Activated CD8-positive, alpha-beta memory T cell treated with anti-CD3 and anti-CD28 coated beads, Interleukin-2, amount 50 U/mL, for 4 hours (primary cell): ENCODE results near the gene FMN1.

ENCODE experiments used
- DNase-seq: peaks from one replicate; pipeline ENCODE4 v3.0.0-alpha.2; 2020

Gene FMN1

DNA sequence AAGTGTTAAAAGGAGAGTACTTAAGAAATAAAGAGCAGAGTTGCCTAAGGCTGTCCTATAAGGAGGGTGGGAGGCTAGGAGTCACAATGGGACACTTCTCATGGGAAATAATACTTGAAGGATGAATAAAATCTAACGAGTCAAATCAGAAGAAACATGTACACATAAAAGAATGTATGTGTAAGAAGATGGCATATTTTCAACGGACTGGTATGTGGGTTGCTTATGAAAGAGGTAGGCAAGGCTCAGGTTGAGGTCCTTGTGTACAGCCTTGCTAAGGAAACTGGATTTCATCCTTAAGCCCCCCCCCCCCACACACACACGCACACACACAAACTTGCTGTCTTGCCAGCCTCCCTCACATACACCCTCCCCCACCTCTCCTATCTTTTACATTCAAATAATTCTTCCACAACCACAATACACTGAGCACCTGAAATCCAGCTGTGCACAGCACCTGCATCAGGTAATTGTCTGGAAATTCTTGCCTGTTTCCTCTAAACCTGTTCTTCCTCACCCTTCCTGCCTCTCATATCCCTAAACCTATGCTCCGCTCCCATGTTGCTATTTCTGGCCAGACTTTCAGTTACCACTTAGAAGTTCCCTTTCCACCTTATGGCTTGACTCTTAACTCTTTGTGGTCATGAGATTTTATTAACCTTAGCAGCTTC, 79.2 kb downstream of the FMN1 start:
- no peak for DNase-seq

DNA sequence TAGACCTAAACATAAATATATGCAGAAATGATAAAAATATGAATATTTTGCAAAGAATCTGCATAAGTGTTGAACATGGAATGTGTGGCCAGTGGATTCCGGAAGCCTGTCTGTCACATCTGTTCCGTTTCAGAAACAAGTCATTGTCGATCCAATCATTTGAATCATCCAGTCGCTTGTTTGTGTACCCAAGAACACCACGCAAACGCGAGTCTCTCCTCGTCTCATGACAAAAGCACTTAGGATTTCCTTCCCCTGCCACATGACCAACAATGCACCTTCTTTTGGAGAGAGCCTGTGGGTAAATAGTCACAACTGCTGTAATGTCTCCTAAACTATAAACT, 80.2 kb downstream of the FMN1 start:
- no peak for DNase-seq

DNA sequence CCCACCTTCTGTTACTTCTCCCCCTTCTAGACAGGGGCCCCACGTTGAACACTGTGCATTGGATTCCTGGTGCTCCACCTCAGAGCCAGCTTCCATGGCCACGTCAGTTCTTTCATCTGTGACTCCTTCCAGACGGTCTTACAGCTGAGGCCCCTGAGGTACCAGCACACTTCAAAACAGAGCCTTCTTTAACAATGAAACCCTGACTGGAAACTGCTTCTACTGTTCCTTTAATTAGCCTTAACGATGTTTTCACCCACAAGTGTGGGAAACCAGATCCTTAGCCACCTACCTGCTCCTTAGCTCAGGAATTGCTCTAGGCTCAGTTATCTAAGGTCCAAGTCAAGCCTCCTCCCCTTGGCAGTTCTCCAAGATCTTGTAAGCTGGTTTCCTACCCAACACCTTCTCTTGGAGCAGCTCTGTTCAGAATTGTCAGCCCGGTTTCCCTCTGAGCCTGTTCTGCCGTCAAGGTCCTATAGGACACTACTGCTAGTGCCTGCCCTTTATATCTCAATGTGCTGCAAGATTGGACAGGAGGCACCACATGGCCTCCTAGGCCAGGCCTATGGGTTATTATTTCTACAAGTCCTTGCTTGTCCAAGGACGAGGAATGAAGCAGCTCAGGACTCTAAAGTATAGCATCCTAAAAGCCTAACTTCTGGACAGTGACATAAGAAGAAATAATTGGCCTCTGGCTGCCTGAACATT, 80.7 kb downstream of the FMN1 start:
- DNase-seq: no peak

DNA sequence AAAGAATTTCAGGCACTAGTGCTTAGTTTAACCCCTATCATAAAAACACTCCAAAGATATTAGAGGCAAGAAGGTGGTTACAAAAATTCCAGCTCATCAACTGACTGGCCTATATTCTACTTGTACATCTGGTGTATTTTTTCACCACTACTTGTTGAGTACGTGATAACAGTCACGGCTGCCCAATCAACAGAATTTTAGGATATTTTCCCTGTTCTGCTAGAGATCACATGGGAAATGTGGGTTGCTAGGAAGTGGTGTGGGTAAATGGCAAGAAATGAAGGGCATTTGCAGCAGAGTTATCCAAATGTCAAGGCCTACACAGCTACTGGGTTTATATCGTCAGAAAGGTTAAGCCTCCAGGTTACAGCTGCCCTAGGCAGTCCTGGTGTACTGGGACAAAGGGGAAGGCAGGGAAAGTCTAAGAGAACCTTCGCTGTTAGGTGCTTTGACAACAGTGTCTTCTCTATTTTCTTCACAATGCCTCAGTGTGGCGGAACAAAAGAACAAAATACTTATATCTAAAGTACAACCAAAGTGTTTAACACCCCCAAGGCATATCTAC, 81.9 kb downstream of the FMN1 start:
- no peak for DNase-seq

DNA sequence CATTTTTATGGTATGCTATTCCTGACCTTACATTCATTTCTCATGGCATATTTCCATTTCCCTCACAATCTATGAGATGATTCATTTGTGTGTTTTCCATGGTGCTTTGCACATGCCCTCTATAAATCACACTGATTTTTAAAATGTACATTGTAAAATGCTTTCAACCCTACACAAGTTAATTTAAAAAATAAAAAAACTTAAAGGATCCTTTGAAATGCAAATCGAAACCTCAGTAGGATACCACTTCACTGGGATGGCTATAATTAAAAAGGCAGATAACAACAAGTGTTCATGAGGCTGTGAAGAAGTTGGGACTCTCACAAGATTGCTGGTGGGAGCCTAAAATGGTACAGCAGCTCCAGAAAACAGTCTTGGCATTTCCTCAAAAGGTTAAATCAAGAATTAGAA, 83.5 kb downstream of the FMN1 start:
- no peak for DNase-seq

DNA sequence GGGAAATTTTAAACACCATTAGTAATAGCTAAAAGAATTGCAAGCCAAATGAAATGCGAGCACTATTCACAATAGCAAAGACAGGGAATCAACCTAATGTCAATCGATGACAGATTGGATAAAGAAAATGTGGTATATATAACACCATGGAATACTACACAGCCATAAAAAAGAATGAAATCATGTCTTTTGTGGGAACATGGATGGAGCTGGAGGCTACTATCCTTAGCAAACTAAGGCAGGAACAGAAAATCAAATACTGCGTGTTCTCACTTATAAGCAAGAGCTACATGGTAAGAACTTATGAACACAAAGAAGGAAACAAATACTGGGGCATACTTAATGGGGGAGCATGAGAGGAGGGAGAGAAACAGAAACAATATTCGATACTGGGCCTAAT, 85.2 kb downstream of the FMN1 start:
- no peak for DNase-seq

DNA sequence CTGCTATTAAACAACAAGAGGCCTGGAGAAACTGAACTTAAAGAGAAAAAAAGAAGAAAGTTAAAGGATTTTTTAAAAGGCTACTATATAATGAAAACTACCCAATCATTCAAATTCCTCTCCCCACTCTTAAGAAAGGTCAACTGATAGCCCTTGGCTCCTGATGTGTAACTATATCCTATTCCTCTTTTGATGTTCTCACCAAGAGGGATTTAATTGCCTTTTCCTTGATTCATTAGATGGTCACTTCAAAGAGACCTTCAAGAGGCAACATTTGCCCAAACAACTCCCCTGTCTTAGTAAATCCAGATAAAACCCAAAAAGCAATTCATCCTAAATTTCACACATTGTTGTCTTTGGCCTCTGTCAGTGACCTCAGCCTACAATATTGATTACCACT, 86.0 kb downstream of the FMN1 start:
- no peak for DNase-seq

DNA sequence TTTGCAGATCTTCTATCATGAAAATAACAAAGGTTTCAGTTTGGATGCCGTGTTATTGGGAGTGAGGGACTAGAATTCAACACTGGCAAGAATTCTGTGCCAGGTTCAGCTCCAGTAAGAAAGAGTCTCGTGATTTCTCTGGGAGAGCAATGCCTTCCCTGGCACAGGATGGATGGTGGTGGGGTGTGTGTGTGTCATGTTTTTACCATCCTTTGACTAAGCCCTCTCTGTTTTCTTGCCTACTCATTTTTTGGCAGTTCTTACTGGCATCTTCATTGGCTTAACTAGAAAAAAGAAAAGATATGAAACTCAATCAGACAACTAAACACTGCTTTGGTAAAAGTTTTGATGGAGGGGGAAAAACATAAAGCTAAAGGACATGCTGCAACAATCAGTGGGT, 86.6 kb downstream of the FMN1 start:
- no peak for DNase-seq

DNA sequence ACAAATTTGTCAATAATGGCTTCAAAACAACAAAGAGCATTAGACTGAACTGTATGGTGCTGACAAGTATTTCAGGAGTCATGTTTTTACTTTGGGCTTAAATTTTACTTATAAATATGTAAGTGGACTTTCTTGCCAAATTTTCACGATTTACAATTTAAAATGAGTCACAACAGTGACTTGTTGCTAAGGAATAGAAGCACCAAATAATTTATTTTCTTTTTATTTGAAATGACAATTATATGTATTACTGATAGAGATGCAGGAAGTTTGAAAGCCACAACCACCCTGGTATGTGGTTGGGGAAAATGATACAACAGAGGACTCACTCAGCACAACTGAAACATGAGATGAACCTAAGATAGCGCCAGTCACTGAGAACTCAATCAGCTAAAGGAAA, 90.3 kb downstream of the FMN1 start:
- no peak for DNase-seq

DNA sequence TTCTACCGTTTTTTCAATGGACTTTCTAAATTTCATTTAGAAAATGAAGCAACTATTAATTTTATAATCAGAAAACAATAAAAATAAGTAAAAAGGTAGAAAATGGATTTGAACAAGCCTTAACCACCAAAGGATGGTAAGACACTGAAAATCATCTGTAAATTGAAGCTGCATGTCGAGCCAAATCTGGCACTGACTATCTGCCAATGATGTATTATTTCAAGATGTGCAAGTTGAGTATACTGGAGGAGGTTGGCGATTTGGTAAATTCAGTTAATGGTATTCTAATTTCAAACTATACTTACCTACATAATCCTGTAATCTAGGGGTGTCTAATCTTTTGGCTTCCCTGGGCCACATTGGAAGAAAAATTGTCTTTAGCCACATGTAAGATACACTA, 93.5 kb downstream of the FMN1 start:
- DNase-seq: no peak

DNA sequence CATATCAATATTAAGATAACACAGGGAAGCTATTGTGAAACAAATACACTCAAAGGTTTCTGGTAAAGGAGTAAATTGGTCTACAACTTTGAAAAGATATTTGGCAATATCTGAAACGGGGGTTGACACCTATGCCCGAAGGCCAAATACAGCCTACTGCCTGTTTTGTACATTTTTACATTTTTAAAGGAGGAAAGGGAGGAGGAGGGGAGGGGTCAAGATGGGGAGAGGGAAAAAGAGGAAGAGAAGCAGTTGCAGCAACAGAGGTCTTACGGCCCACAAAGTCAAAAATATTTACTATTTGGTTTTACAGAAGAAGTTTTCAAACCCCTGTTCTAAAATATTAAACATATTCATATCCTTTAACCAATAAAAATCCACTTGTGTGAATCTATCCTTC, 94.2 kb downstream of the FMN1 start:
- no peak for DNase-seq

DNA sequence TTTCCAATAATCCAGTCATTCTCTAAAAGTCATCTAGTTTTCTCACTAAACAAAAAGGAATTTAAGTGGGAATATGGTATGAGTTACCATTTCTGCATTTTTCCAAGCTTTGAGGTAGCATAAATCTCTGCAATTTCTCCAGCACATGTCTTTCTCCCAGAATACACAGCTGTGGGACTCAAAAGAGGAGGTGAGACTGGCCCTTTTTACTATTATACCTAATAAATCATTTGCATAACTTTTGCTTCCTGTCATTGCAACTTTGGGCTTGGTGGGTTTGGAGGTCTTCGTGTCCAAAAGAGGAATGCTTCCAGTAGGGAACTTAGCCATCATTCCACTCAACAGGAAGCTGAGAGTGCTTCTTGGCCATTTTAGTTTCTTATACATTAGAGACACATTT, 94.8 kb downstream of the FMN1 start:
- no peak for DNase-seq

DNA sequence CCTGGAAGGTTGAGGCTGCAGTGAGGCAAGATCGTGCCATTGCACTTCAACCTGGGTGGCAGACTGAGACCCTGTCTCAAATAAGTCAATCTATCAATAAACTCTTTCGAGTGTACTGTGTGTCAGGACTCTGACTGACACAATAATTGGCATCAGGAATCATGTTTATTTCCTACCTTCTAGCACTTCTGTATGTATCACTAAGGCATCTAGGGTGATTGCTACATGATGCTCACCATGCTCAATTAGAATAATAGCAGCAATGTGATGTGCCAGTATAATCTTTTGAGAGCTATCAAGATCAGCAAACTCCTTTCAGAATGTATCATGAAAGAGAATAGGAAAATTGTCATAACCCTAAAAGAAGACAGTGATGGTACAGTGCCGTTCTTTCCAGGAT, 95.3 kb downstream of the FMN1 start:
- no peak for DNase-seq

DNA sequence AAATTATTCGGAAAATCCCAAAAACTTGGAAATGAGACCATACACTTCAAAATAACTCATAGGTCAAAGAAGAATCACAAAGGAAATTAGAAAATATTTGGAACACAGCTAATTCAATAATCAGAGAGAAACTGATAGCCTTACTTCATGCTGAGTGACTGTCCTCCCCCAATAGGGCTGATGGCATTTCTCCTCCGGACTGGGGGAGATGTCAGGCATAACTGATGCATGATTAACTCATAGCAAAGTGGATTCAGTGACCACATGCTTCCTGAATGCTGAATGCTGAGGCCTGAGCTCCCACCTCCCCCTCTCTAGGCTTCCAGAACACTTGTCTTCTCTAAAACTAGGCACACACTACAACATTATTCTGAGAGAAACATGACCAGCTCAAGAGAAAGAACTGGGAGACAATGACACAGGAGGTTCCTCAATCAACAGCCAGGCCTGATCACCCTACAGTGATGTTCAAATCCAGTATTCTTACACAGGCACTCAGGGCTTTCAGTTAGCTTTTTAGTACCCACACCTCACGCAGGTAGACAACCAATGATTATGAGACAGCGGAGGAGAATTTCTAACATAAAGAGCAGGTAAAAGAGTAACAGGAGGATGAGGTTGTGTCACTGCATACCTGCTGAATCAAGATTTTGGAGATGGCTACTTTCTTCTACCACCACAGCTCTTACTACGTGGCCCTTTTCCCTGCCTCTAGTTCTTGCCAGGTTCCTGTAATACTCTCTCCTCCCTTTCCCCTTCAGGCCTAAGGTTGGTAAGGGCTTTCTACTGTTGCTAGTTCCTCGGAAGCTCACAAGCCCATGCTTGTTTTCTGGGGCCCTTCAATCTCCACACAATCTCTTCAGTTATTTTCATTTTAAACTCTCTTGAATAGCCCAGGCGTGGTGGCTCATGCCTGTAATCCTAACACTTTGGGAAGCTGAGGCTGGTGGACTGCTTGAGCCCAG, 96.1 kb downstream of the FMN1 start:
- no peak for DNase-seq

DNA sequence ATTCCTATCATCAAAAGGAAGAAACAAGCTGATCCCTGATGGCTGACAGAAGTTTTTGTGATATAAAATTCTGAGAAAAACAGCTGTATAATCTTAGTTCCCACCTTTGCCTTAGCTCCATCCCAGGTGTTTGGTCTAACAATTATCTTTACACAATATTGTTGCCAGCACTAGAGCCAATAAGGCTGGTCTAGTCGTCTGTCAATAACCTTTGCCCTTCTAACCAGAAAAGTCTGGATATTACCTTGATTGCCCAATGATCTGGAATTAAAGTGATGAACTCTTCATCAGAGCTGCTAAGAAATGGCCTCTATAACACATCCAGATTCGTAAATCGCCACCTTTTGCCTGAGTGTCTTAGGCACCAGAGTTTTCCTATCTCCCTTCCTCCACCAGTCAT, 98.4 kb downstream of the FMN1 start:
- no peak for DNase-seq

DNA sequence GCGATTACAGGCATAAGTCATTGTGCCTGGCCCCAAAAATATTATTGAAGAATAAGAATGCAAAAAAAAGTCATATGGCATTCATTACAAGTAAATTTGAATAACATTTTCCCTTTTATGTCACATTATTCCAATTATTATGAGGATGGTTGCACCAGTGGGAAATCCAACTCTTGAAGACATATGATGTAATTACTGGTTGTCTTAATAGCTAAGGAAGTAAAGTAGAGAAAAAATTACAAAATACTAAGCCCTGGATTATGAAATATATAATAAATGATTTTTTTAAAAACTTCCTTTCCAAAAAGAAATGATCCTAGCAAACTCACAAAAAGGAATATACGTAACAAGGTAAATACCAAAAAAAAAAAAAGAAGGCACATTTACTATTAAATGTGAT, 98.9 kb downstream of the FMN1 start:
- DNase-seq: no peak

DNA sequence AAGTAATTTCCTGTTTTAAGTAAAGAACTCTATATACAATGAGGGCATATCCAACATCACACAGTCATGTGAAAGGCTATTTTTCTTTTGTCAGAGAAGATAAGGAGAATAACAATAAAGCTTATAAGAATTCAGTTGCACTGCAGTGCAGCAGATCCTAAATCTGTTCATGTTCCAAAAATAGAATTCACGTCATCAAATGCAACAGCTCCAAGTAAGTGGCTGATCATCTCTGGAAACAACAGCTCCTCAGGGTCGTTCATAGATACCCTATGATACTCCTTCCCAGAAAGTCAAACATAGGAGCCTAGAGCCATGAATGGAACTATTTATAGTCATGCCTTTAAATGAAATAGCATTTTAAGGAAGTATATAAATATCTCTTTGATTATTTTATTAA, 100.2 kb downstream of the FMN1 start:
- DNase-seq: no peak

DNA sequence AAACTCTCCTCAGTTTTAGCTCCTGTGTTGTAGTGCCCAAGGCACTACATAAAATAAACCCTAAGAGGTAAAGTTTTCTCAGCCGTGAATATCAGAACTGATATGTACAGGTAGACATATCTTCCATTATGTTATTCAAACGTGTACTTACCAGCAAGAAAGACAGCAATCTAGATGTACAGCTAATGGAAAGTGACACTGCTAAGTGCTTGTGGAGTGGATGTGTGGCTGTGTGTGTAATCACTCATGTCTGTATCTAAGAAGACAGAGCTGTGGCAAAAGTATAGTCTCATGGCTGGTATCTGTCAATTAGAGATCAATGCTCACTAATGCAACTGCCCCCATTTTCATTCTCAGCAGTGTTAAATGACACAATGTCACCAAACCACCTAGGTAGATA, 101.3 kb downstream of the FMN1 start:
- no peak for DNase-seq

DNA sequence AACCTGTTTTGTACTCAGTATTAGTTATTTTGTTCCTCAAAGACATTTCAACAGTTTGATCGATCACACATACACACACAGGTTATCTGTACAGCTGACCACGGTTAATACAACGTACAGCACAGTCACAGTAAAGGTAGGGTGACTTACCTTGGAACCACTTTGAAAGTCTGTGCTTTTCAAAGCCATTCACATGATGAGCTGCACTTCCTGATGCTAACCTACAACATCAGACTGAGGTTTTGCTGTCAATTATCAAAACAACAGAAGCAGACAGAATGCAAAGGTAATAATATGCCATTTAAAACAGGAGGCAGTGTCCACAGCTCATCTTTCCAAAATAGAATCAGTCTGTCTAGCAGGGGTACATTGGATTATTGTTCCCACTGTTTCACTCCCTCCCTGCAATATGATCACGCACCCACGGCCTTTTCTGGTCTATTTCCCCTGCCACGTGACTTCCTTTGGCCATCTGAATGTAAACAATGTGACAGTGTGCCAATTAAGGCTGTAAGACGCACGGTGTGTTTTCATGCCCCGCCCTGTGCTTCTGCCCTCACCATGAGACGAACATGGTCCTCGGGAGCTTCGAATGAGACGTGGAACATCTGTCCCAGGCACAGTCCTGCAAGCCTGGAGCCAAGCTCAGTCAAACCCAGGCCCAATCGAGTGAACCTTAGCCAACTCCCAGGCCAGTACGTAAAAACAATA, 102.4 kb downstream of the FMN1 start:
- DNase-seq: no peak

DNA sequence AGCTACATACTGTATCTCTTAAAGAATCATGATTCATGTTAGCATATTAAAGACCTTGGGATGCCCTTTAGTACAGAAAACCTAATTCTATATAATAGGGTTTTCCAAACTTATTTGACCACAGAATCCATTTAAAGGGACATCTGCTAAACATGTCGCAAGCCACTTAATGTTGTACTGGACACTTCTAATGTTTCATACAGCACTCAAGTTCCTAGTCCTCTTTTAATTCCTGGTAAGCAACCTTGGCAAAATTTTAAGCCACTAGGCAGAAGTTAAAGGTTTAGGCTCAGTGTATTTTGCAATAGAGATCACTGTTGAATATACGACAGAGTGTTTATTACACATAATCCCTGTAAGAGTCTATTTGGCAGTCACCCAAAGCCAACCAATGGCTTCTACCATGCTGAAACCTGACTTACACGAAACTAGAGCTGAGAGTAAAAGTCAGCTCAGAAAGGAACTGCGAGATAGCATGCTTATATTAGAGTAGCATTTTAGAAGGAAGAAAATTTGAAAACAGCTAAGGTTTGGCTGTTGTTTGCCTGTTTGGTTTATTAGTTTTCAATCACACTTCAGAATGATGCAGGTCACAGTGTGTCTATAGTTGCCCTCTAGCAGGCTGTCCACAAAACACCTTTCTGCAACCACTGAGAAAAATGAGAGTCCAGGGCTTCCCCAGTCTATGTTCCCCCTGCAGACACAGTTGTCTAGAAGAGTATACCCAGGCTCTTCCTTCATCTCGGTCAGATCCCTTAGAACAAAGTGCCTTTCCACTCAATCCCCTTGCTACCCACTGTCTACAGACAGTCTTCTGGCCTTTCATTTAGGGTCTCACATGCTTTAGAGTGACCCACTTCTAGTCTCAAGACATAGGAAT, 104.4 kb downstream of the FMN1 start:
- DNase-seq: no peak

DNA sequence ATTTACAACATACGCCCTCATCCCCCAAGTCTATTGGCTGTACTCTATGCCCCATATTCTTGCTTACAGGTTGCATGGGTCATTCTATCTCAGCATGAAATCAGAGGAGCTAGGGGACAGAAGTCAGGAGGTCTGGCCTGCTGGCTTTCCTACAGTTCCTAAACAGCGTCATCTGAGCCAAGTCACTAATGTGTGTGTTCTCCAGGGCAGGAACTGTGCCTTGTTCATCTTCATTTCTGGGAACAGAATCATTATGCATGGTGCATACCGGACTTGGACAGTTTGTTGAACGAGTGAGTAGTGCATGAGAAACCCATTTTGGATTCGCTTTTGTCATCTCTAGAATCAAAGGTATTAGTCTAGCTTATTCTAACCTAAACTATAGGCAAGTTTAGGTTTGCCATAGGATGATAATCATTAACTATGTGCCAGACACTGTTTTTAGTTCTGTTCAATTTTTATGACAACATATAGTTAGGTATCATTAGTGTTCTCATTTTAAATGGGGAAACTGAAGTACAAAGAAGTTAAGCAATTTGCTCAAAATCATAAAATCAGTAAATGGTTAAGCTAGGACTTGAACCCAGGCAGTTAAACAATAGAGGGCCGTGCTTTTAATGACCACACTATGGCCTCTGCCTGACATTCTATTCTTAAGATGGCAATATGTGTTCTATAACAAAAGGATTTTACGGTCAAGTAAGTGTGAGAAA, 105.2 kb downstream of the FMN1 start:
- DNase-seq: no peak
